Dendritic cell treated with granulocyte-macrophage colony-stimulating factor and Interleukin-4, amounts not matched to agents 40 ng/mL and 50 ng/mL, for 4 days (primary cell): ENCODE data around the gene HSPA6.
"Not testable (repeated sequence)": the region's sequence is repeated elsewhere in the genome, so short reads cannot be mapped to it uniquely, and the experiment has no call there.

Experiments used
- H3K27ac Mint-ChIP-seq: one replicate; pipeline ENCODE4 v1.8.0; 2022; ENCODE audit warnings: mild to moderate bottlenecking, mixed read lengths
- H3K27me3 Mint-ChIP-seq: one replicate; pipeline ENCODE4 v1.8.0; 2022; ENCODE audit warnings: mild to moderate bottlenecking, mixed read lengths
- H3K36me3 Mint-ChIP-seq: one replicate; pipeline ENCODE4 v1.8.0; 2022; ENCODE audit warnings: low read depth, mixed read lengths
- H3K4me1 Mint-ChIP-seq: one replicate; pipeline ENCODE4 v1.8.0; 2022; ENCODE audit warnings: low read depth, mixed read lengths
- H3K4me3 Mint-ChIP-seq: one replicate; pipeline ENCODE4 v1.8.0; 2022; ENCODE audit warnings: mild to moderate bottlenecking, moderate library complexity, mixed read lengths
- H3K9me3 Mint-ChIP-seq: one replicate; pipeline ENCODE4 v1.8.0; 2022; ENCODE audit warnings: mixed read lengths
- intact Hi-C: fragments of 100-400 bp; cut with micrococcal nuclease; formaldehyde crosslinking; loops from one replicate; pipeline ENCODE4 v1.15.0; 2022

The HSPA6 gene

GRCh38 chr1:161523817-161524741 is at the start of gene HSPA6:
TSS of gene HSPA6 (plus strand) at chr1:161524540. CDS start at chr1:161524659, 119 bp downstream.
- H3K27me3 Mint-ChIP-seq, intact Hi-C loops, H3K9me3 Mint-ChIP-seq: not testable (repeated sequence)
- Mint-ChIP-seq H3K27ac (peak within 1 kb of the TSS; percentile 87), H3K4me1 (peaks cover 44% of the 10 kb centered on the region), H3K36me3 (peaks cover 56% of the 10 kb centered on the region), H3K4me3 (peak within 1 kb of the TSS; percentile 77)

GRCh38 chr1:161477711-161478110 is 46.6 kb upstream of the HSPA6 start:
- H3K36me3 Mint-ChIP-seq, H3K9me3 Mint-ChIP-seq, intact Hi-C loops, H3K4me3 Mint-ChIP-seq, H3K27ac Mint-ChIP-seq: not testable (repeated sequence)
- peaks cover 15% of the 10 kb centered on the region for H3K4me1 Mint-ChIP-seq
- H3K27me3 Mint-ChIP-seq = peaks cover 42% of the 10 kb centered on the region

DNA sequence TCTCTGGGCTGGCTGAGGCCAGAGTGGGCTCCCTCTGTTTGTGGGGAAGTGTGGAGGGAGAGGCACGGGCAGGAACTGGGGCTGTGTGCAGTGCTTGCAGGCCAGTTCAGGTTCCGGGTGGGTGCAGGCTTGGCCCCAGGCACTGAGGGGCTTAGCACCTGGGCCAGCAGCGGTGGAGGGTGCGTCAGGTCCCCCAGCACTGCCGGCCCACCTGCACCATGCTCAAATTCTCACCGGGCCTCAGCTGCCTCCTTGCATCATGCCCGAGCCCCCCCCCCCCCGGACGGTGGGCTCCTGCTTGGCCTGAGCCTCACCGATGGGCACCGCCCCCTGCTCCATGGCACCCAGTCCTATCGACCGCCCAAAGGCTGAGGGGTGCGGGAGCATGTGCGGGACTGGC is 45.4 kb upstream of the HSPA6 start:
- no peaks in the 10 kb centered on the region for H3K9me3 Mint-ChIP-seq

DNA sequence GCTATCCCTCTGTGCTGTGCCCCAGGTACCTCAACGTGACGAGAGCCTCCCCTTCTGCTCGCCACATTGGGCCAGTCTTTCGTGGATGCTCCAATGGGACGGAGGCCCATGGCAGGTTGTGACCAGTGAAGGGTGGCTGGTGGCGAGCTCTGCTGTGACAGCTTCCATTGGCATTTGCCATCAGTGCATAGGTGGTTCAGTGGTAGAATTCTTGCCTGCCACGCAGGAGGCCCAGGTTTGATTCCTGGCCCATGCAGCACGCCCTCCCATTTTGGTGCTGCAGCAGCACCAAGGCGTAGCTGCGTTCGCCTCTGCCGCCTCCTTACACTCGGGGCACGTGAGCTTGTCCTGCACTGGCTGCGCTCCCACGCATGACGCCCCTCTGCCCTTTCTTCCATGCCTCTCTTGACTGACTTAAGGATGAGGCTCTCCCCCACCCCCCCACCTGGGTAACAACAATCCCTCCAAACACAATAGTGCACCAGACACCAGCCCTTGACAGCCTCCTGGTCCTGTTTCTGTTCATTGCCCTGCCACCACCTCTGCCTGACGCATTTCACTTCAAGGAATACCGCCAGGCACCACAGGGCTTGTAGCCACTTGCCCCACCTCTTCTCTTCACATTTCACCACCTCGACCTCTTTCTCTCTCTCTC is 43.8 kb upstream of the HSPA6 start:
- Mint-ChIP-seq H3K4me1 (peaks cover 6% of the 10 kb centered on the region), H3K36me3 (no peaks in the 10 kb centered on the region), H3K27me3 (peaks cover 20% of the 10 kb centered on the region), H3K4me3 (no peak overlapping the region), H3K27ac (no peak overlapping the region), H3K9me3 (no peaks in the 10 kb centered on the region)
- intact Hi-C loops = loop anchor here (10.0 kb wide), 2 partner anchors 54 to 264 kb away; partner anchors contain the start of gene DUSP12

More for the DNA sequence above, 45.4 kb upstream of the HSPA6 start:
- Mint-ChIP-seq H3K27me3 (peaks cover 33% of the 10 kb centered on the region), H3K4me1 (peaks cover 6% of the 10 kb centered on the region), H3K36me3 (no peaks in the 10 kb centered on the region), H3K4me3 (no peak overlapping the region), H3K27ac (no peak overlapping the region)
- intact Hi-C loops = no loop called here

DNA sequence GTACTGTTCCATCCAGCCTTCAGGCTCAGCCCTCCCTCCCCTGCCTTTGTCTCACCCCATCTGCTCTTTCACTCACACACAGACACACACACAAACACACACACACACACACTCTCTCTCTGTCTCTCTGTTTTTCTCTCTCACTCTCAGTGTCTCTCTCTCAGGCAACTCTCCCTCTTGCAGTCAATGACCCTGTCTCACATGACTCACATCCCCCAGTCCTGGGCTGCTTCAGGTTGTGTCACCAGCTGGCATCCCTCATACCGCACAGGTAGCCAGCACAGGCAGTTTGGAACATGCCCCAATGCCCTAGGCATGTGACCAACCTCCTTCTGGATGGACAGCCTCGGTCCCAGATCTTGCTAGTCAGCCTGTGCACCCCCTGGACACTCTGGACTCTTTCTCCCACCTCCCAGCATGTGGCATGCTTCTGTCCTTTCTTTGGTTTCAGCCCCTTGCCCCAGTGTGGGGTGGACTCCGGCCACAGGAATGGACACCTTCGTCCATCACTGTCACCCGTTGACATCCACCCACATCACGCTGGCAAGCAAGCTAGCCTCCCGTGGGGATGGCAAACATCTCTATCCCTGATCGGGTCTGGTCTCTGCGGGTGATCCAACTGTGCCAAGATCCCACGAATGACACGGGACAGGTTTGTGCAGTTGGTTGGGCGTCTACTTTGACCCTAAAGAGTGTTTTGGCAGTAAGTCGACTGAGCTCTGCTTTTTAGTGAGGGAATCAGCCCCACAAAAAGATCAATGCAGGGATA is 42.5 kb upstream of the HSPA6 start:
- H3K4me1 Mint-ChIP-seq = peaks cover 7% of the 10 kb centered on the region
- no peak overlapping the region for H3K4me3 Mint-ChIP-seq
- no peak overlapping the region for H3K27ac Mint-ChIP-seq
- H3K36me3 Mint-ChIP-seq = no peaks in the 10 kb centered on the region
- H3K9me3 Mint-ChIP-seq = no peaks in the 10 kb centered on the region
- peaks cover 11% of the 10 kb centered on the region for H3K27me3 Mint-ChIP-seq
- intact Hi-C loops = loop anchor here (10.0 kb wide), 2 partner anchors 53 to 263 kb away; partner anchors contain the start of gene DUSP12

DNA sequence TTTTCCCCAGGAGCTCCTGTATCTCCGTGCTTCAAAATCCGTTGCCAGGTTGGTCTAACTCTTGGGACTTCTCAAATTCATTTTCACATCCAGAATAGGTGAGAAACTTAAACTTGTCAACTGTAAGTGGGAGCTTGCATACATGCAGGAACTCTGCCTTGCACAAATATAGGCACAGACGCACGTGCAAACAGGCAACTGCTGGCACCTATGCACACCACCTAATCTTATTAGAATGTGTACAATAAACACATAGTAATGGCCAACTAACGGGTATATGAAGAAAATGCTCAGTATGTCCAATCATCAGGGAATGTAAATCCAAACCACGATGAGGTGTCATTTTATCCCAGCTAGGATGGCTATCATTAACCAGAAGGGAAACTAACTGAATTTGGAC is 41.7 kb upstream of the HSPA6 start:
- Mint-ChIP-seq H3K4me1 (peaks cover 12% of the 10 kb centered on the region), H3K27me3 (peaks cover 11% of the 10 kb centered on the region), H3K9me3 (no peaks in the 10 kb centered on the region), H3K27ac (no peak overlapping the region), H3K36me3 (no peaks in the 10 kb centered on the region), H3K4me3 (no peak overlapping the region)
- intact Hi-C loops = loop anchor here (10.0 kb wide), 2 partner anchors 52 to 262 kb away; partner anchors contain the start of gene DUSP12

DNA sequence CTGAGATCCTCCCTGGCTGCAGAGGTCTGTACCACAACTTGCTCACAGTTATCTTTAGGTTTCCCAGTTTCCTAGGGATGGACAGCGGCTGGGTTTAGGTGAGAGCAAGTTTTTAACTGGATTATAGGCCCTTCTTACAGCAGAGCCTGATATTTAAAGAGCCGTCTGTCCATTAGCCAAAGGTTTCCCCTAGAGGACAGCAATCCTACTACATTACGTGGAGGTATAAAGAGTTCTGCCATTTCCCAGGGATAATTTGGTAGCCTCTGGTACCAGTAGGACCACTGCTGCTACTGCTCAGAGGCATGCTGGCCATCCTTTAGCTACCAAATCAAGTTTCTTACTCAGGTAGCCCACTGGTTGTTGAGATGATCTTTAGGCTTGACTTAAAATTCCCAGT is 41.0 kb upstream of the HSPA6 start:
- H3K9me3 Mint-ChIP-seq = no peaks in the 10 kb centered on the region
- H3K36me3 Mint-ChIP-seq = no peaks in the 10 kb centered on the region
- peaks cover 9% of the 10 kb centered on the region for H3K4me1 Mint-ChIP-seq
- H3K4me3 Mint-ChIP-seq = no peak overlapping the region
- peaks cover 8% of the 10 kb centered on the region for H3K27me3 Mint-ChIP-seq
- no peak overlapping the region for H3K27ac Mint-ChIP-seq
- intact Hi-C loops = loop anchor here (10.0 kb wide), 2 partner anchors 51 to 261 kb away; partner anchors contain the start of gene DUSP12

GRCh38 chr1:161484613-161485012 is 39.7 kb upstream of the HSPA6 start:
- no peaks in the 10 kb centered on the region for H3K9me3 Mint-ChIP-seq
- H3K4me1 Mint-ChIP-seq = peaks cover 20% of the 10 kb centered on the region
- peaks cover 16% of the 10 kb centered on the region for H3K27me3 Mint-ChIP-seq
- H3K36me3 Mint-ChIP-seq = no peaks in the 10 kb centered on the region
- H3K4me3 Mint-ChIP-seq = no peak overlapping the region
- no peak overlapping the region for H3K27ac Mint-ChIP-seq
- intact Hi-C loops = loop anchor here (10.0 kb wide), 2 partner anchors 50 to 260 kb away; partner anchors contain the start of gene DUSP12

DNA sequence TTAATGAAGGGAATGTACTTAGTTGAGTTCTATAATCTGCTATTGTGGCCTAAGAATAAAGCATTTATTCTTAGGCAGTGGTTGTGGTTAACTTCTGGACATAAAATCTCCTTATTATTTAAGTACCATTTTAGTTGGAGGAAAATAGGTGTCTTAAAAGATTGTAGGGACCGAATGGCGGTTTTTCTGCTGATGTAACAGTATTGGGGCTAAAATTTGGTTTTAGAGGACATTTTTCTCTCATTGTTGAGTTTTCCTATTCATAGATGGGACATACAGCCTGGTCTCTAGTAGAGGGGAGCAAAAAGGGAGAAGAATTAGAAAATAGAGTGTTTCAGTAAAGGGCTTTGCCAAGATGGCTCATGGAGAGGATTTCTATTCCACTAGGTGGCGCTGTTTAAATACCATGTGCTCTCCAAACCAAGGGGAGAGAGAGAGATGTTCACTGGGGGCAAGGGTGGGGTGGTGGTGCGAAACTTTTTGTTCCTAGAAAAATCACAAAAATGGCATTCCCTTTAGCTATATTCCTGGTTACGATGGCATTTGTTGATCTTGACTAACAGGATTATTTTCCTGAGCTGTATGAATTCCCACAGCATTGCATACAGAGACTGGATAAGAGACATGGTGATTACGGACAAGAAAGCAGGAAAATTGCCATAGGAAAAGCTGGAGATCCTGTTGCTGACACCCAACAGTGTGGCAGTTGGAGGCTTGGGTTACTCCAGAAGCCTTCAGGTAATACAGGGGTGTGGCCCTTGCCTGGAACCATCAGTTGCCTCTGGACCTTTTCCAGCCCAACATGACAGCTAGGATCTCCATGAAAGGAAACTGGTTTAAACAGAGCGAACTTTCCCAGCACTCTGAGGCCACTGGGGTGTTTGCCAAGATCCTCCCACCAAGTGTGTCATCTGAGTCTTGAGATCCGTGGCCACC is 37.3 kb upstream of the HSPA6 start:
- Mint-ChIP-seq H3K4me3 (no peak overlapping the region), H3K27ac (no peak overlapping the region), H3K36me3 (no peaks in the 10 kb centered on the region), H3K4me1 (peaks cover 40% of the 10 kb centered on the region), H3K9me3 (no peaks in the 10 kb centered on the region), H3K27me3 (peaks cover 34% of the 10 kb centered on the region)
- intact Hi-C loops = loop anchor here (10.0 kb wide), 2 partner anchors 48 to 258 kb away; partner anchors contain the start of gene DUSP12

- peaks cover 39% of the 10 kb centered on the region for H3K27me3 Mint-ChIP-seq
- no peaks in the 10 kb centered on the region for H3K9me3 Mint-ChIP-seq
- no peak overlapping the region for H3K27ac Mint-ChIP-seq
- no peaks in the 10 kb centered on the region for H3K36me3 Mint-ChIP-seq
- no peak overlapping the region for H3K4me3 Mint-ChIP-seq
- intact Hi-C loops = no loop called here
- peaks cover 48% of the 10 kb centered on the region for H3K4me1 Mint-ChIP-seq
Measured at GRCh38 chr1:161491472-161491871, 32.9 kb upstream of the HSPA6 start.

DNA sequence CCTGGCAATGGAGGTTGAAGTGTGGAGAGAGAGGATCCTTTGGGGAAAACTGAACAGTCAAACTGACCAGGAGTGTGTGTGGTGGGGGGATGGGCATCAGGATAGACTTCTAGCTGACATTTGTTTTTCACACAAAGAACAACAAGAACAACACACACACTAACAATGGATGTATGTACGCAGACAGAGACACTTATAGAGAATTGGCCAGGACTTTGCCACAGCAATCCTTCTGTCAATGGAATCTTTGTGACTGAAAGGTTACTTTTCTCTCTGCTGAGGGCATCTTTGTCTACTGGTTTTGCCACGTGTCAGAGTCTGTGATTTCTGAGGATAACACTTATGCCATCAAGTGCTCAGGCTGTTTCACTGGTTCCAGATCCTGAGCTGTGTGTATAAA is 31.5 kb upstream of the HSPA6 start:
- intact Hi-C loops = no loop called here
- Mint-ChIP-seq H3K9me3 (no peaks in the 10 kb centered on the region), H3K27me3 (peaks cover 39% of the 10 kb centered on the region), H3K27ac (no peak overlapping the region), H3K4me3 (no peak overlapping the region), H3K36me3 (no peaks in the 10 kb centered on the region), H3K4me1 (peaks cover 43% of the 10 kb centered on the region)

DNA sequence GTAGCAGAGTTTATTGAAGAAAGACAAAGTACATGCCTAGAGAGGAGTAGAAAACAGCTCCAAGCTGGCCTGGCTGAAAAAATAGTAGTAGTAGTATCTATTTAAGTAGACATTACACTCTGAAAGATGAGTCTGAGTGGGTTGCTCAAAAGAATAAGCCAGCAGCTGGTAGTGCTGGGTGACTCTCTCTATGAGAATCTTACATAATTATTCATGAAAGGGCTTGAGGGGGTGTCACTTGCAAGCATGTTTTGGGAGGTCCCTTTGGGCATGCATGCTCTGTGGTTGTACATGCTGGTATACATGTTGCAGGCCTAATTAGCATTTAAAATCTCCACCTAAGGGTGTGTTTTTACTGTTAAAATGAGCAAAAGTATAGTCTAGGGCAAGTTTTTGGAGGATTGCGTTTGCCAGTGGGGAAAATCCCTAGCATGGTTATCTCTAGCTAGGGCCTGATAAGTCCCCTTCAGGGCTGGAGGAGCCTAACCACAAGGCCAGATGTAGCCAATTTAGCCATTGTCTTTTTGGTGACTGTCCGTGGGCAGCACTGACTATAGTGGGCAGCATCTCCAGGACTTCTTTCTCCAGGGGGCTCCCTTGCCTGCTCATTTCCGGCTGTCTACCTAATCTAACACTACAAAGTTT is 30.1 kb upstream of the HSPA6 start:
- Mint-ChIP-seq H3K27ac (no peak overlapping the region), H3K36me3 (no peaks in the 10 kb centered on the region), H3K27me3 (peaks cover 31% of the 10 kb centered on the region), H3K9me3 (no peaks in the 10 kb centered on the region), H3K4me1 (peaks cover 41% of the 10 kb centered on the region), H3K4me3 (no peak overlapping the region)
- intact Hi-C loops = no loop called here
